ENCODE measurements around the gene PSEN1. TPM values are rescaled to one million over a fixed set of nuclear protein-coding genes. Genes with fewer than 3 reads are reported as not detected.

PSEN1 gene
- total RNA-seq, 1 experiment from 2014 or later = 41.4 TPM

- no peaks in the 10 kb centered on the region for H3F3A ChIP-seq (ENCODE audit: low read length, unreplicated experiment)
- H4K20me1 ChIP-seq (ENCODE audit: low read length) = peaks cover 45% of the 10 kb centered on the region
- H3K27ac ChIP-seq (ENCODE audit: low read length) = no peak overlapping the region
- no TSS peak for BruUV-seq (replicated peaks)
- H2AFZ ChIP-seq (ENCODE audit: low read length) = no peak overlapping the region
- CTCF ChIA-PET = no interaction called here
- H3K4me1 ChIP-seq (ENCODE audit: insufficient read depth, low read length) = 0 out of 2 replicates have a peak, but pooled peaks cover 9% of the 10 kb centered on the region
- POLR2A ChIA-PET (ENCODE audit: unreplicated experiment) = interaction anchor here (0.6 kb wide), 1 partner anchor 18 kb away, joined by 4 read pairs; no protein-coding TSS in a partner anchor
- TF ChIP-seq, protein P1, sequence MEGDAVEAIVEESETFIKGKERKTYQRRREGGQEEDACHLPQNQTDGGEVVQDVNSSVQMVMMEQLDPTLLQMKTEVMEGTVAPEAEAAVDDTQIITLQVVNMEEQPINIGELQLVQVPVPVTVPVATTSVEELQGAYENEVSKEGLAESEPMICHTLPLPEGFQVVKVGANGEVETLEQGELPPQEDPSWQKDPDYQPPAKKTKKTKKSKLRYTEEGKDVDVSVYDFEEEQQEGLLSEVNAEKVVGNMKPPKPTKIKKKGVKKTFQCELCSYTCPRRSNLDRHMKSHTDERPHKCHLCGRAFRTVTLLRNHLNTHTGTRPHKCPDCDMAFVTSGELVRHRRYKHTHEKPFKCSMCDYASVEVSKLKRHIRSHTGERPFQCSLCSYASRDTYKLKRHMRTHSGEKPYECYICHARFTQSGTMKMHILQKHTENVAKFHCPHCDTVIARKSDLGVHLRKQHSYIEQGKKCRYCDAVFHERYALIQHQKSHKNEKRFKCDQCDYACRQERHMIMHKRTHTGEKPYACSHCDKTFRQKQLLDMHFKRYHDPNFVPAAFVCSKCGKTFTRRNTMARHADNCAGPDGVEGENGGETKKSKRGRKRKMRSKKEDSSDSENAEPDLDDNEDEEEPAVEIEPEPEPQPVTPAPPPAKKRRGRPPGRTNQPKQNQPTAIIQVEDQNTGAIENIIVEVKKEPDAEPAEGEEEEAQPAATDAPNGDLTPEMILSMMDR (conservative IDR thresholded peaks at IDR 0.05; ENCODE audit: low read depth, low read length) = no peak
- no peak for TF ChIP-seq EZH2phosphoT487 (IDR thresholded peaks at IDR 0.05; ENCODE audit: borderline replicate concordance, low read length)
- TF ChIP-seq EZH2 (IDR thresholded peaks at IDR 0.05; ENCODE audit: low read length, unreplicated experiment) = no peak
- H3K9me3 ChIP-seq (ENCODE audit: low read length) = no peaks in the 10 kb centered on the region
- no peak overlapping the region for H3K4me2 ChIP-seq (ENCODE audit: low read length)
- H3K36me3 ChIP-seq (ENCODE audit: low read depth, low read length) = peaks cover 20% of the 10 kb centered on the region; the same call in 1 of the 2 replicates
- H3K79me2 ChIP-seq (ENCODE audit: low read length) = peaks cover 54% of the 10 kb centered on the region
- intact Hi-C loops (cut with micrococcal nuclease) = no loop called here
- H3K4me3 ChIP-seq (ENCODE audit: low read length) = no peak overlapping the region
- no peaks in the 10 kb centered on the region for H3K27me3 ChIP-seq (ENCODE audit: low read length)
- ATAC-seq = no peak
- no peak overlapping the region for H3K9ac ChIP-seq (ENCODE audit: low read length)
- DNase-seq = no peak
- H3K9me2 ChIP-seq (replicated peaks; ENCODE audit: low read length) = no peaks in the 10 kb centered on the region
Measured at GRCh38 chr14:73145371-73145770, 9.1 kb downstream of the PSEN1 start.

DNA sequence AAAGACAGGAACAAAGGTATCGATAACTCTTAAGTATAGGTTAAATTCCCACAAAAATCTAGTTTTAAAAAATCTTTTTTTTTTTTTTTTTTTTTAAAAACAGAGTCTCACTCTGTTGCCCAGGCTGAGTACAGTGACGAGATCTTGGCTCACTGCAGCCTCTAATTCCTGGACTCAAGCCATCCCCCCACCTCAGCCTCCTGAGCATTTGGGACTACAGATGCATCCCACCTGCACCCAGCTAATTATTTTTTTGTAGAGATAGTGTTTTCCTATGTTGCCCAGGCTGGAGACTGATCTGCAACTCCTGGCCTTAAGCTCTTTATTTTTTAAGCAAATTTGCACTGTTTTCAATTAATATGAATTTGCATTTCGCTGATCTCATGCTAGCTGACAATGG, 9.8 kb downstream of the PSEN1 start:
- POLR2A ChIA-PET (ENCODE audit: unreplicated experiment) = no interaction called here
- 0 out of 2 replicates have a peak, but pooled peaks cover 9% of the 10 kb centered on the region for H3K4me1 ChIP-seq (ENCODE audit: insufficient read depth, low read length)
- intact Hi-C loops (cut with micrococcal nuclease) = no loop called here
- H3K27me3 ChIP-seq (ENCODE audit: low read length) = no peaks in the 10 kb centered on the region
- H3K27ac ChIP-seq (ENCODE audit: low read length) = no peak overlapping the region
- no peak overlapping the region for H3K4me2 ChIP-seq (ENCODE audit: low read length)
- no peaks in the 10 kb centered on the region for H3F3A ChIP-seq (ENCODE audit: low read length, unreplicated experiment)
- CTCF ChIA-PET = no interaction called here
- H3K36me3 ChIP-seq (ENCODE audit: low read depth, low read length) = peaks cover 20% of the 10 kb centered on the region; the same call in 1 of the 2 replicates
- no peaks in the 10 kb centered on the region for H3K9me2 ChIP-seq (replicated peaks; ENCODE audit: low read length)
- TF ChIP-seq EZH2 (IDR thresholded peaks at IDR 0.05; ENCODE audit: low read length, unreplicated experiment) (no peak), EZH2phosphoT487 (IDR thresholded peaks at IDR 0.05; ENCODE audit: borderline replicate concordance, low read length) (no peak)
- TF ChIP-seq, protein P1 (conservative IDR thresholded peaks at IDR 0.05; ENCODE audit: low read depth, low read length) = no peak
- H3K9me3 ChIP-seq (ENCODE audit: low read length) = no peaks in the 10 kb centered on the region
- H2AFZ ChIP-seq (ENCODE audit: low read length) = no peak overlapping the region
- no peak for DNase-seq
- BruUV-seq (replicated peaks) = no TSS peak
- peaks cover 38% of the 10 kb centered on the region; the same call in 1 of the 2 replicates for H4K20me1 ChIP-seq (ENCODE audit: low read length)
- H3K79me2 ChIP-seq (ENCODE audit: low read length) = peaks cover 47% of the 10 kb centered on the region
- H3K9ac ChIP-seq (ENCODE audit: low read length) = no peak overlapping the region
- no peak overlapping the region for H3K4me3 ChIP-seq (ENCODE audit: low read length)
- ATAC-seq = no peak

DNA sequence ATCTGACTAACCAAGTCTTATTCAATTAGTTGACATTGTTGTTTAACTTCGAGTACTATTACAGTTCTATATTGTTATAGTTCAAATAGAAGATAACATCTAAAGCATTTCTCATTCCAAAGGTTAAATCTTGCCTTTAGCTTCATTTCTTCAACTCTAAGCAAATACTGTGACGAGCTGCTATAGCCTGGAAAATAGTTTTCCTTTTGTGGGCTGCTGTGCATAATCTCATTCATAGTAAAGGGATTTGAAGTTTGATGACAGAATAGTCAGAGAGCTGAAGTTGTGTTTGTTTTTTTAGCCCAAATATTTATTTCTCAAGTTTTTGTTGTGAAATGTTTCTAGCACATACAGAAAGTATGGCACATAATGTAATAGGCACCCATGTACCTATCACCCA, 13.4 kb downstream of the PSEN1 start:
- Histone ChIP-seq H3F3A (ENCODE audit: low read length, unreplicated experiment) (no peaks in the 10 kb centered on the region), H4K20me1 (ENCODE audit: low read length) (peaks cover 26% of the 10 kb centered on the region; the same call in 1 of the 2 replicates), H3K27me3 (ENCODE audit: low read length) (no peaks in the 10 kb centered on the region), H3K27ac (ENCODE audit: low read length) (no peak overlapping the region), H3K4me3 (ENCODE audit: low read length) (no peak overlapping the region), H3K9me3 (ENCODE audit: low read length) (no peaks in the 10 kb centered on the region), H3K36me3 (ENCODE audit: low read depth, low read length) (peaks cover 25% of the 10 kb centered on the region), H3K4me1 (ENCODE audit: insufficient read depth, low read length) (0 out of 2 replicates have a peak, but pooled peaks cover 9% of the 10 kb centered on the region), H2AFZ (ENCODE audit: low read length) (no peak overlapping the region), H3K79me2 (ENCODE audit: low read length) (peaks cover 21% of the 10 kb centered on the region), H3K9ac (ENCODE audit: low read length) (no peak overlapping the region), H3K4me2 (ENCODE audit: low read length) (no peak overlapping the region), H3K9me2 (replicated peaks; ENCODE audit: low read length) (no peaks in the 10 kb centered on the region)
- DNase-seq = no peak
- no TSS peak for BruUV-seq (replicated peaks)
- TF ChIP-seq EZH2 (IDR thresholded peaks at IDR 0.05; ENCODE audit: low read length, unreplicated experiment) (no peak), EZH2phosphoT487 (IDR thresholded peaks at IDR 0.05; ENCODE audit: borderline replicate concordance, low read length) (no peak)
- TF ChIP-seq, protein P1 (conservative IDR thresholded peaks at IDR 0.05; ENCODE audit: low read depth, low read length) = no peak
- no peak for ATAC-seq
- POLR2A ChIA-PET (ENCODE audit: unreplicated experiment) = no interaction called here
- intact Hi-C loops (cut with micrococcal nuclease) = no loop called here
- CTCF ChIA-PET = no interaction called here

Data from PC-3 (cell line).